Lung microvascular endothelial cell (primary cell): Measurements from ENCODE around the gene CREB3L4. TPM values are rescaled to one million over a fixed set of nuclear protein-coding genes. Genes with fewer than 3 reads are reported as not detected.
A peak's percentile ranks its signal among the peaks of the same experiment; 100 is the strongest.
"Not testable (repeated sequence)": the region's sequence is repeated elsewhere in the genome, so short reads cannot be mapped to it uniquely, and the experiment has no call there.

ENCODE experiments used
- DNase-seq, 2 donors: peaks; one replicate each; pipeline versions ENCODE4 v3.0.0 to v3.0.0-alpha.2; 2010; ENCODE audit warnings: low read depth in 2 of 2
- total RNA-seq: library from RNA; depleted of rRNA; stranded (reverse); fragments of >200 nt; gene quantifications from 2 replicates; pipeline ENCODE4 v1.2.1, GENCODE V29; 2014

The CREB3L4 gene
- total RNA-seq, 1 donor from 2014 or later = 5.0 TPM

DNA sequence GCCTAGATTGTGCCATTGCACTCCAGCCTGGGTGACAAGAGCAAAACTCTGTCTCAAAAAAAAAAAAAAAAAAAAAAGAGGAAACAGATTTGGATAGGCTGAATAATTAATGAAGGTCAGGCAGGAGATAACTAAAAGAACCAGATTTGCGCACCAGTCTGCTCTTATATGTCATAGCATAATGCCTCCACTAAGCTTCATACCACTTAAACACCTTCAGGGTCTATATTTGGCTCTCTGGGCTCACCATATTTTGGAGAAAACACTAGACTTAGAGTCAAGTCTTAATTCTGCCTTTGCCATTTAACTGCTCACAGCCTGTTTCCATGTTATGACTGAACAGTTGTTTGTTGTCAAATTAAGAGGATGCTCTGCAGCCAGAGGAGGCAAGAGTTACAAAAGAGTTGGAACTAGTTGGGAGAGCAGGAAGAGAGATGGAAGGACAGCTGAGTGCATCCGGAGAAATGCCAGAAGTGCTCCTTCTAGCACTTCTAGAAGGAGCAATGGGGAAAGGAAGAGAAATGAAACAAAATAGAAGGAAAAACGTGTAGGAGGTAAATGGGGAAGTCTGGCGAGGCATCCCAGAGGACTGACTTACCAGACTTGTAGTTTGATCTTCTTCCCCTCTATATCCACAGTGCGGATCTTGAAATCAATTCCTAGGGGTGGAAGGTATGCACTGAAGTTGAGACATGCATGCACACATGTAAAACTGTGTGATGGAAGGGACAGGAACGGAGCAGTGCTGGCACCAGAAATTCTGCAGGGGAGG is 16.6 kb downstream of the CREB3L4 start:
- DNase-seq = no peak

DNA sequence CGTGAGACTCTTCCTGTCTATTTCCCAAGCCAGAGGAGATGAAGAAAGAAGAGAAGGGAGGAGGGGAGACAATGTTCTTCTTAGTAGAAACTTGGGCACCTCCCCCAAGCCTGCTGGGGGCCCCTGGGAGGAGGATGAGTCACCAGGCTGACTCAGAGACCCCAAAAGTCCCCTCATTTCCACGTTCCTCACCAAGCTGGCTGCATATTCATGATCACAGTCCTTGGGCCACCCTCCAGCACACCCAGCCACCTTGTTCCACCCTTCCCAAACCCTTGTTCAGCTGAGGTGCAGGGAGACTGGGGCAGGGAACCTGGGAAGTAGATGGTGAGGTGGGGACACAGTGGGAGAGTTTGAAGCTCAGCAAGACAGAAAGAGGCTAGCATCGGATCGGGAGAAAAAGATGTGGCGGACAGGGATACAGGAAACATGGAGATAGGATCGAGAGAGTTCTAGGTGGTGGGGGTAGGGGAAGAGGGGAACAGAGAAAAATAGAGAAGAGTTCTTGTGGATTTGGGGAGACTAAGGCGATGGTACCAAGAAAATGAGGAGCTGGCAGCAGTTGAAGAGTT is 17.7 kb downstream of the CREB3L4 start:
- peak in 1 of 2 donors; percentile 74 for DNase-seq

DNA sequence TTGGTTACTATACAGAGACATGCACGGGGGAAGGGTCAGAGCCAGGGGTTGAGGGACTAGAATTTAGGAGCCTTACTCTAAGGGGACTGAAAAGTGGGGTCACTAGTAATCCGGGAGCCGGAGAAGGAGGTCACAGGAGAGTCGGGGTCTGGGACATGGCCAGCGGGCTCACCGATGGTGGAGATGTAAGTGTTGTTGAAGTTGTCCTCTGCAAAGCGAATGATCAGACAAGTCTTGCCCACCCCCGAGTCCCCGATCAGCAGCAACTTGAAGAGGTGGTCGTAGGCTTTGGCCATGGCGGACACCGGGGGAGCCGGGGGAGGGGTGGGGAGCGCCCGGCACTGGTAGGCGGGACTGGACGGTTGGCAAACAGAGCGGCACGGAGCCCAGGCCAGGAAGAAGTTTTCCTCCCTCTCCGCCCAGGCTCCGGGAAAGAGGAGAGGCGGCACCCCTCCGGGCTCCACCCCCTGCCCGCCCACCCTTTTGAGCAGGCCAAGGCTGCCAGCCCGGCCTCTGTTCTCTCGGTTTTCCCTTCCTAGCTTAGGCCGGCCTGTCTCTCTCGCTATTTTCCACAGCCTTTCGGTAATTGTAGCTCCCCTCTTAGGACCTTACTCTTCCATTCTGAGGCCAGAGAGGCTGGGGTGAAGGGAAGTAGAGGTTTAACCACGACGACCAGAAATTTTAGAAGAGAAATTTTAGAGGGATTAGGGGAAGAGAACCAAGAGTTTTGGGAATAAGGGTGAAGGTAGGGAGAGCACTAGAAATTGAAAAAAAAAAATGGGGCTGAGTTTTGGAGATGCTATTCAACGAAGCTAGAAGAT is 18.4 kb downstream of the CREB3L4 start, which contains the start of gene RAB13:
TSS of gene RAB13 (minus strand) at position 399 of the 821 bp plus-strand sequence. CDS start at position 296, 103 bp downstream.
- peak; percentile 77 to 84 for DNase-seq

DNA sequence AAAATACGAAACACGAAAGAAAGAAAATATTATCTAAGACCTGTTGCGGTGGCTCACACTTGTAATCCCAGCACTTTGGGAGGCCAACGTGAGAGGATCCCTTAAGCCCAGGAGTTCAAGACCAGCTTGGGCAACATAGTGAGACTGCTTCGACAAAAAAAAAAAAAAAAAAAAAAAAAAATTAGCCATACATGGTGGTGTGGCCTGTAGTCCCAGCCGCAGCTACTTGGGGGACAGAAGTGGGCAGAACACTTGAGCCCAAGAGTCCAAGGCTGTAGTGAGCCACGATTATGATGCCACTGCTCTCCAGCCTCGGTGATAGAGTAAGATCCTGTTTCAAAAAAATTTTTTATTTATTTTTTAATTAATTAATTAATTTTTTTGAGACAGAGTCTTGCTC is 19.9 kb downstream of the CREB3L4 start:
- no peak for DNase-seq

DNA sequence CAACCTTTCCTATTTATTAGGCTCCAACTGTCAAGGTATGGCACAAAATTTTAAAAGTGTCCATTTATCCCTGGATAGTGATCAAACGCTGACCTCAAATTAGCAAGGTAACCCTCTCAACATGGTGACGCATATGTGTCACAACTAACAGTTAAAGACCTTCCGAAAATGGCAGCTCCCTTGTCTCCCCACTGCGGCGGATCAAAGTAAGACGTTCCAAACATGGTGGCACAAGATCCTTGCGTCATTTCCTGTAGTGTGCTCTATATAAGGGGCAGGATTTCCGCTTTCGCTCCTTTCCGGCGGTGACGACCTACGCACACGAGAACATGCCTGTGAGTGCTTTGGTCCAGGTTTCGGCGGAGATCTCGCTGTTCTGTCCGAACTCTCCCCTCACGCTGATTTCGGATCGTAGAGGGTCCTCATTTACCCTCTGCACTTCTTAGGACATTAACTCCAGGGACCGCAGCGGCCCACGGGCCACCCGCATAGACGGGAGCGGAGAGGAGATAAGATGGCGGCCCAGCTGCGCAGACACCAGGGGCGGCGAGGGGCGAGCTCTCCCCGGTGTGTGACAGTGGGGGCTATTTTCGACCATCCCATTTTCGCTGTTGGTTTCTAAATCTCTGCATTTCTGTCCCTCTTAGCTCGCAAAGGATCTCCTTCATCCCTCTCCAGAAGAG is 22.9 kb downstream of the CREB3L4 start, which contains the start of gene RPS27:
TSS of gene RPS27 (plus strand) at position 295 of the 683 bp plus-strand sequence. CDS start at position 330, 35 bp downstream.
- DNase-seq = peak; percentile 98

DNA sequence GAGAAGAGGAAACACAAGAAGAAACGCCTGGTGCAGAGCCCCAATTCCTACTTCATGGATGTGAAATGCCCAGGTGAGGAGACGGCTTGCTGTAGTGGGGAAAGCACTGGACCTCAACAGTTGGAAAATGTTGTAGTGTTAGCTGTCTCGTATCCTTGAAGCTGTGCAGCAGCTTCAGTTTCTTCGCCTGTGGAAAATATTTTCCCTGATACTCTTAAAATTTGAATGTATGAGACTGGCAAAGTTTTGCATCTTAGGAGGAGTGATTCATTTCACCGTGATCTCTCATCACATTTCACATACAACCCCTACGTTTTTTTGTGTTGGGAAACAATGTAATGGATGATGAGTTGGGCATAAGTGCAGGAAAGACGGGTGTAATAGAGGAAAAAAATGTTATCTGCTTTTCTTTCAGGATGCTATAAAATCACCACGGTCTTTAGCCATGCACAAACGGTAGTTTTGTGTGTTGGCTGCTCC is 23.5 kb downstream of the CREB3L4 start:
- peak; percentile 16 to 20 for DNase-seq

DNA sequence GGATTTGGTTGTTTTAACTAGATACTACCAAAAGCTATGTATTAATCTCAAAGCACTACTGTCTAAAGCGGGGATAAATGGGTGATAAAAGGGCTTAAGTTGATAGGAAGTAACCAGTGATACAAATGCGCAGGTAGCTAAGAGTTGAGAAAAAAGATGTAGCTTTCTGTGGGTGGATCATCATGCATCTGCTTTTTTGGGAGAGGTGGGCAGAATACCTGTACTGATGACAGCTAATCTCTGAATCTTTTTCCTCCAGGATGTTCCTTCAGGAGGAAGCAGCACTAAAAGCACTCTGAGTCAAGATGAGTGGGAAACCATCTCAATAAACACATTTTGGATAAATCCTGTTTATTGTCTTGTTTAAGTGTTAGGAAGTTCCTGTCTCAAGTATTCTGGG is 24.1 kb downstream of the CREB3L4 start:
- no peak for DNase-seq

DNA sequence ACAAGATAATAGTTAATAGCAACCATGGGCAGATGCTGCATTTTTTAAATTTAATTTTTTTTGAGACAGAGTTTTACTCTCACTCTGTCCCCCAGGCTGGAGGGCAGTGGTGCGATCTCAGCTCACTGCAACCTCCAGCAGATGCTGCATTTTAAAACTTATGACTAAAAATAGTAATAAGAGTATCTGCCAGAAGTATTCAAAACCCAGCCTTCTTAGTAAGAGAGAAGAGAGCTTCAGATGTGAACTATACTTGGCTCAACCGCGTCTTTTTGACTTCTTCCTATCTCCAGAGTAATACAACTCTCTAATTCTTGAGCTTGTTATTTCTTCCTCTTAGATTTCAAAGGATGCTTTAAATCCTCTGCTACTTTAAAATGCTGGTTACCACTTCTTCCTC is 27.5 kb downstream of the CREB3L4 start:
- no peak for DNase-seq

DNA sequence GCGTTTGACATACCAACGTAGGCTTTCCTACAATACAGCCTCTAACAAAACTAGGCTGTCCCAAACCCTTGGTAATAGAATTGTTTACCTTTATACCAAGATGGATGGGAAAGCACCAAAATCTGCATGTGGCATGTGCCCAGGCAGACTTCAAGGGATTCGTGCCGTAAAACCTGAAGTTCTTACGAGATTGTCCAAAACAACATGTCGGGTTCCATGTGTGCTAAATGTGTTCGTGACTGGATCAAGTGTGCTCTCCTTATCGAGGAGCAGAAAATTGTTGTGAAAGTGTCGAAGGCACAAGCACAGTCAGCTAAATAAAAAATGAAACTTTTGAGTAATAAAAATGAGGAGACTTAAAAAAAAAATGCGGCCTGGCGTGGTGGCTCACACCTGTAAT is 27.9 kb downstream of the CREB3L4 start:
- DNase-seq = no peak

DNA sequence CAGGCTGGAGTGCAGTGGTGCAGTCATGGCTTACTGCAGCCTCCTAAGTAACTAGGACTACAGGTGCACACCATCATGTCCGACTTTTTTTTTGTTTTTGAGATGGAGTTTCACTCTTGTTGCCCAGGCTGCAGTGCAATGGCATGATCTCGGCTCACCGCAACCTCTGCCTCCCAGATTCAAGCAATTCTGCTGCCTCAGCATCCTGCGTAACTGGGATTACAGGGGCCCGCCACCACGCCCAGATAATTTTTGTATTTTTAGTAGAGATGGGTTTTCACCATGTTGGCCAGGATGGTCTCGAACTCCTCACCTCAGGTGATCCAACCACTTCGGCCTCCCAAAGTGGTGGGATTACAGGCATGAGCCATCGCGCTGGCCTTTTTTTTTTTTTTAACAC is 29.2 kb downstream of the CREB3L4 start:
- not testable (repeated sequence) for DNase-seq

DNA sequence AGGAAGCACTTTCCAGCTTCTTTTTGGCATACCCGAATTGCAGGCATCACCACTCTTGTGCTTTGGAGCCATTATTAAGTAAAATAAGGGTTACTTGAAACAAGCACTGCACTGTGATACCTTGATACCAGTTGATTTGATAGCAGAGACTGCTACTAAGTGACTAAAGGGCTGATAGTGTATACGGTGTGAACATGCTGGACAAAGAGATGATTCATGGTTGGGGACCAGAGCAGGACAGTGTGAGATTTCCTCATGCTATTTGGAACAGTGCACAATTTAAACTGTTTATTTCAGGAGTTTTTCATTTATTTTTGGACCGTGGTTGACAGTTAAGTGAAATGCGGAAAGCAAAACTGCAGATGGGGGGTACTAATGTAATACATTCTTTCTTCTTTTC is 32.7 kb downstream of the CREB3L4 start:
- no peak for DNase-seq

DNA sequence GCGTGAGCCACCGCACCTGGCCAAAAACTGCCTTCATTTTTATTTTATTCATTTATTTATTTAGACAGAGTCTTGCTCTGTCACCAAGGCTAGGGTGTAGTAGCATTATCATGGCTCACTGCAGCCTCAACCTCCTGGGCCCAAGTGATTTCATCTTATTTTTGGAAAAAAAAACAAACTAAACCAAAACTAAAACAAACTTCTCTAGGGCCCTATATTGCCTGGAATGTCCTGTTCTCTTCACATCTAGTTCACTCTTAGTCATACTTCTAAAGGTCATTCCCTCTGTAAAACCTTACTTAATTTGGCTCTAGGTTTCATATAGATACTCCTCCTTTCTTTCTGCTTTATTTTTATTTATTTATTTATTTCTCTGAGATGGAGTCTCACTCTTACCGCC is 38.4 kb downstream of the CREB3L4 start:
- DNase-seq = no peak

DNA sequence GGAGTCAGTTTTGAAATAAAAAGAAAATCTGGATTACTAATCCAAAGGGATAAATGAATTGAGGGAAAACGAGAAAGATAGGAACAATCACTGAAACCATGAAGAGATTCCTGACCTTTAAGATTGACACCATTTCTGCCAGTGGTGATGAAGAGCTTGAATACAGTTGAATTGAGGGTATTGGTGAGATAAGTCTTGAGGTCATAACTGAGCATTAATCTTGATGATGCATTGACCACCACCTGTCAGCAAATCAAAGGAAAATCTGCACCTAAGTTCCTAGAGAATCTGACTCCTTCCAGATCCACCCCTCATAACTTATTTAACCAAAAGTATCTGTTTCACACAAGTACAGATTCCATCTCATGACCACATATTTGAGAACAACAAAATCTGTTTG is 44.4 kb downstream of the CREB3L4 start:
- DNase-seq = no peak

DNA sequence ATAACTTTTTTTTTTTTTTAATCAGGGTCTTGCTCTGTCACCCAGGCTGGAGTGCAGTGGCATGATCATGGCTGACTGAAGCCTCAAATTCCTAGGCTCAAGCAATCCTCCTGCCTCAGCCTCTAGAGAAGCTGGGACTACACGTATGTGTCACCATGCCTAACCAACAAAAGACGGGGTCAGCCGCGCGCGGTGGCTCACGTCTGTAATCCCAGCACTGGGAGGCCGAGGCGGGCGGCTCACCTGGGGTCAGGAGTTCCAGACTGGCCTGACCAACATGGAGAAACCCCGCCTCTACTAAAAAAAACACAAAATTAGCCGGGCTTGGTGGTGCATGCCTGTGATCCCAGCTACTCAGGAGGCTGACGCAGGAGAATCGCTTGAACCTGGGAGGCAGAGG is 44.8 kb downstream of the CREB3L4 start:
- not testable (repeated sequence) for DNase-seq

DNA sequence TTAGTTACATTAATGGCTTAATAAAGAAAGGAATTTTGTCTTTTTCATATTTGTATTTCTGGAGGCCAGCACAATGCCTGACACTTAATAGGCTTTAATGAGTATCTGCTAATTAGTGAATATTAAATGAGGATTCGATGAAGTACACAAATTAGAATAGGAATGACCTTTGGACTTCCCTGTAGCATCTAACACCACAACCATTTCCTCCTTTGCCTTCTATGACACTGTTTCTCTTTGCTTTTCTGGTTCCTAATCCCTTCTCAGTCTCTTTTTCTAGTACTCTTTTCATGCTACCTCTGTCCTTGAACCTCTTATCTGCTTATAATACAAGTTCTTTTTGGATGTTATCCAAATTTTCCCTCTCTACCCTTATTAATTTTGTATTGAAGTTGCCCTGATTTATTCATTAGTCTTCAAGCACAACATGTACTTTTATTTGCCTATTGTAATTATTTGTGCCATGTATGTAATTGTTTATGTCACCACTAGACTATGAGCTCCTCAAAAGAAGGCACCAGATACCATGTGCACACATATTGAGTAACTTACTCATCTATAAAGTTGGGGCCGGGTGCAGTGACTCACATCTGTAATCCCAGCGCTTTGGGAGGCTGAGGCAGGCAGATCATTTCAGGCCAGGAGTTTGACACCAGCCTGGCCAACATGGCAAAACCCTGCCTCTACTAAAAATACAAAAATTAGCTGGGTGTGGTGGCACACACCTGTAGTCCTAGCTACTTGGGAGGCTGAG is 46.6 kb downstream of the CREB3L4 start:
- no peak for DNase-seq

DNA sequence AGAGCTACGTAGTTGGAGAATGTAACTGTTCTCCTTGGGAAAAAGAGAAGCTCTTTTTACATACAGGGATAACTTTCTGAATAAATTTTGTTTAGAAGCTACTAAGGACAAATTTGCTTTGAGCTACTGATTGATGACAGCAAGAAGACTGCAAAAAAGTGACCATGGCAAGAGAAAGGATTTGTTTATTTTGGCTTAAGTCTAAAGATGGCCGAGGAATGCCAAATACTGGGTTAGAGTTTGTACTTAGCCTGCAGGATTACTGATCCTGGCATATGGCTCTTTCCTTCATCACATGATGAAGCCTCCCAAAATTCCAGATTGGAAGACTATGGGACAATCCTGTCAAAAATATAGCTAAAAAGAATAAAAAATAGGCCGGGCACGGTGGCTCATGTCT is 51.6 kb downstream of the CREB3L4 start:
- no peak for DNase-seq

DNA sequence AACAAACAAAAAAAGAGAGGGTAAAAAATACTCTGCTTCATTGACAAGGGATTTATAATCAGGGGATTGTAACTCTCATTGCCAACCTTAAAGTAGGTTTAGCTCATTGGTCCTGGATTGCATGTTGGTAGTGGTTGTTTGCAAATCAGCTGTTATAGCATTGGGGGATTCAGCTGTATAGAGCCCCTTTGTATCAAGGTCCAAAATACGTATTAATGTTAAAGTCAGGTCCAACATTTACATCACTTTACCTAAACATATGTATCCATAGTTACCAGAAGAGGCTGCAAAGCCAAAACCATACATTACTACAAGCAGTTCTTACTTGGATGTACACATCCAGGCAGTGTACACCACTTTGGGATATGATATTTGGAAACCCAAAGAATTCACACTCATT is 52.2 kb downstream of the CREB3L4 start:
- DNase-seq = no peak
